ENCODE data around the gene TOX3.

Gene TOX3

GRCh38 chr16:52489894-52490293 lies 57.0 kb downstream of the TOX3 start:
- no peak for DNase-seq

- DNase-seq, result no peak
These were observed 58.1 kb downstream of the TOX3 start for GRCh38 chr16:52488837-52489289.

GRCh38 chr16:52487849-52488457 lies 59.0 kb downstream of the TOX3 start:
- no peak for DNase-seq

- no peak for DNase-seq
These were observed 66.7 kb downstream of the TOX3 start for GRCh38 chr16:52480237-52480636.

GRCh38 chr16:52476111-52476510 lies 70.8 kb downstream of the TOX3 start:
- DNase-seq, result no peak

GRCh38 chr16:52474679-52475078 lies 72.3 kb downstream of the TOX3 start:
- DNase-seq, result no peak

GRCh38 chr16:52473096-52473495 lies 73.8 kb downstream of the TOX3 start:
- no peak for DNase-seq

- no peak for DNase-seq
These were observed 75.1 kb downstream of the TOX3 start for GRCh38 chr16:52471650-52472370.

- no peak for DNase-seq
These were observed 76.4 kb downstream of the TOX3 start for GRCh38 chr16:52470585-52470984.

- DNase-seq, result no peak
These were observed 77.2 kb downstream of the TOX3 start for GRCh38 chr16:52469775-52470174.

GRCh38 chr16:52469091-52469490 lies 77.9 kb downstream of the TOX3 start:
- no peak for DNase-seq

GRCh38 chr16:52467753-52468152 lies 79.2 kb downstream of the TOX3 start:
- no peak for DNase-seq

GRCh38 chr16:52466994-52467393 lies 79.9 kb downstream of the TOX3 start:
- no peak for DNase-seq

GRCh38 chr16:52465711-52466267 lies 81.2 kb downstream of the TOX3 start:
- DNase-seq, result no peak

- no peak for DNase-seq
These were observed 83.0 kb downstream of the TOX3 start for GRCh38 chr16:52463904-52464303.

GRCh38 chr16:52462816-52463215 lies 84.1 kb downstream of the TOX3 start:
- DNase-seq, result no peak

- no peak for DNase-seq
These were observed 86.2 kb downstream of the TOX3 start for GRCh38 chr16:52460639-52461178.

- no peak for DNase-seq
These were observed 90.6 kb downstream of the TOX3 start for GRCh38 chr16:52456368-52456767.

- no peak for DNase-seq
These were observed 91.2 kb downstream of the TOX3 start for GRCh38 chr16:52455549-52456277.

- DNase-seq, result no peak
These were observed 93.3 kb downstream of the TOX3 start for GRCh38 chr16:52453644-52454043.

- no peak for DNase-seq
These were observed 94.9 kb downstream of the TOX3 start for GRCh38 chr16:52451971-52452421.

GRCh38 chr16:52450916-52451315 lies 96.0 kb downstream of the TOX3 start:
- no peak for DNase-seq

- no peak for DNase-seq
These were observed 96.7 kb downstream of the TOX3 start for GRCh38 chr16:52450241-52450640.
